IMR-90 (cell line): ENCODE data around the gene ERG. TPM values are rescaled to one million over a fixed set of nuclear protein-coding genes. Genes with fewer than 3 reads are reported as not detected.

Experiments used
- ATAC-seq: fragments of 200-7000 bp; cut with Tn5 transposase; 2 replicates; pipeline ENCODE4 v1.9.1; 2020; ENCODE audit warnings: low read depth, mild to moderate bottlenecking, moderate library complexity
- BruUV-seq: library from RNA; stranded (reverse); fragments of 400-500 nt; replicated peaks from 2 replicates; lab custom pipeline; 2021; lab: Mats Ljungman, UMichigan
- CTCF ChIA-PET: fragments of 300-600 bp; formaldehyde crosslinking; extraction: SDS; loops from one replicate; lab custom pipeline; 2021; ENCODE audit warnings: antibody characterized with exemption; lab: Yijun Ruan, JAX
- POLR2A ChIA-PET: fragments of 300-600 bp; sonication (Branson Sonifier 250); formaldehyde crosslinking; loops from one replicate; lab custom pipeline; 2022; ENCODE audit warnings: antibody characterized with exemption; ENCODE audit not compliant: unreplicated experiment; lab: Charles Lee
- DNase-seq: peaks from one replicate; pipeline ENCODE4 v3.0.0; 2013
- H2AFZ ChIP-seq: replicated peaks from 2 replicates; pipeline ENCODE3; 2013; ENCODE audit warnings: low read length, mild to moderate bottlenecking; ENCODE audit not compliant: poor library complexity
- H2AK5ac ChIP-seq: 2 replicates; pipeline ENCODE4 v1.6.1; 2013; ENCODE audit warnings: low read depth, low read length, inconsistent platforms
- H2AK9ac ChIP-seq: replicated peaks from 2 replicates; pipeline ENCODE3; 2013; ENCODE audit warnings: mild to moderate bottlenecking, low read depth, low read length, moderate library complexity; ENCODE audit not compliant: poor library complexity
- H2BK120ac ChIP-seq: 2 replicates; pipeline ENCODE4 v1.6.1; 2013; ENCODE audit warnings: low read depth, low read length, inconsistent platforms
- H2BK15ac ChIP-seq: 3 replicates; pipeline ENCODE4 v1.6.1; 2013; ENCODE audit warnings: low read depth, low read length, inconsistent platforms
- H2BK20ac ChIP-seq: 2 replicates; pipeline ENCODE4 v1.6.1; 2013; ENCODE audit warnings: low read depth, mild to moderate bottlenecking, inconsistent platforms, low read length, moderate library complexity
- H2BK5ac ChIP-seq: 2 replicates; pipeline ENCODE4 v1.6.1; 2013; ENCODE audit warnings: mild to moderate bottlenecking, low read depth, low read length, inconsistent platforms; ENCODE audit not compliant: poor library complexity, severe bottlenecking
- H3K14ac ChIP-seq: replicated peaks from 2 replicates; pipeline ENCODE4 v1.6.1; 2013; ENCODE audit warnings: low read depth, low read length, inconsistent platforms
- H3K18ac ChIP-seq: 2 replicates; pipeline ENCODE4 v1.6.1; 2013; ENCODE audit warnings: low read depth, low read length, control low read depth
- H3K23ac ChIP-seq: 2 replicates; pipeline ENCODE4 v1.6.1; 2013; ENCODE audit warnings: low read depth, low read length, inconsistent platforms
- H3K27ac ChIP-seq: 2 replicates; pipeline ENCODE4 v1.5.1; 2013; ENCODE audit warnings: mild to moderate bottlenecking, control low read depth, low read length; ENCODE audit not compliant: insufficient read depth
- H3K27me3 ChIP-seq: 2 replicates; pipeline ENCODE4 v1.6.1; 2013; ENCODE audit warnings: low read length; ENCODE audit not compliant: control insufficient read depth, insufficient read depth
- H3K36me3 ChIP-seq: 2 replicates; pipeline ENCODE4 v1.6.1; 2013; ENCODE audit warnings: low read length, mixed read lengths; ENCODE audit not compliant: control insufficient read depth, insufficient read depth
- H3K4ac ChIP-seq: 2 replicates; pipeline ENCODE4 v1.6.1; 2013; ENCODE audit warnings: low read depth, low read length, inconsistent platforms
- H3K4me1 ChIP-seq: 2 replicates; pipeline ENCODE4 v1.6.1; 2013; ENCODE audit warnings: low read length, mixed read lengths; ENCODE audit not compliant: control insufficient read depth, insufficient read depth
- H3K4me2 ChIP-seq: 2 replicates; pipeline ENCODE4 v1.6.1; 2013; ENCODE audit warnings: low read depth, mild to moderate bottlenecking, control low read depth, low read length, moderate library complexity
- H3K4me3 ChIP-seq: 2 replicates; pipeline ENCODE4 v1.5.1; 2013; ENCODE audit warnings: low read depth, mild to moderate bottlenecking, control low read depth, low read length, moderate library complexity; ENCODE audit not compliant: insufficient read depth
- H3K56ac ChIP-seq: 2 replicates; pipeline ENCODE4 v1.6.1; 2013; ENCODE audit warnings: low read length, inconsistent platforms; ENCODE audit not compliant: insufficient read depth; ENCODE audit errors: extremely low read depth
- H3K79me1 ChIP-seq, 2 experiments: 2 replicates each; pipeline ENCODE4 v1.6.1; 2013; ENCODE audit warnings: low read length in 2 of 2, inconsistent platforms in 1 of 2, low read depth in 1 of 2
- H3K9ac ChIP-seq: 2 replicates; pipeline ENCODE4 v1.6.1; 2013; ENCODE audit warnings: low read depth, low read length, control low read depth
- H3K9me1 ChIP-seq: 2 replicates; pipeline ENCODE4 v1.6.1; 2013; ENCODE audit warnings: low read length, inconsistent platforms; ENCODE audit not compliant: insufficient read depth
- H3K9me3 ChIP-seq: 2 replicates; pipeline ENCODE4 v1.6.1; 2013; ENCODE audit warnings: low read length; ENCODE audit not compliant: control insufficient read depth, insufficient read depth
- H4K20me1 ChIP-seq: 2 replicates; pipeline ENCODE4 v1.6.1; 2013; ENCODE audit warnings: low read length, inconsistent platforms; ENCODE audit not compliant: insufficient read depth
- H4K5ac ChIP-seq: 2 replicates; pipeline ENCODE4 v1.6.1; 2013; ENCODE audit warnings: mild to moderate bottlenecking, low read depth, low read length, control low read depth
- H4K8ac ChIP-seq, 2 experiments: 2 replicates each; pipeline ENCODE4 v1.6.1; 2013; ENCODE audit warnings: low read depth in 2 of 2, low read length in 2 of 2, control low read depth in 1 of 2, inconsistent platforms in 1 of 2
- H4K91ac ChIP-seq: 2 replicates; pipeline ENCODE4 v1.6.1; 2013; ENCODE audit warnings: low read depth, low read length, inconsistent platforms; ENCODE audit not compliant: insufficient read depth
- CEBPB ChIP-seq: IDR thresholded peaks from 2 replicates; pipeline ENCODE4 v1.6.1; 2012; ENCODE audit warnings: low read depth, low read length, improper control_type of control experiment
- CHD1 ChIP-seq: IDR thresholded peaks from 2 replicates; pipeline ENCODE4 v1.6.1; 2012; ENCODE audit warnings: low read depth, low read length, improper control_type of control experiment
- FOS ChIP-seq: fragments of 150-350 bp; IDR thresholded peaks from 2 replicates; pipeline ENCODE4 v1.6.1; 2016; ENCODE audit warnings: low read depth, low read length
- MAFK ChIP-seq: IDR thresholded peaks from 2 replicates; pipeline ENCODE4 v1.6.1; 2012; ENCODE audit warnings: low read depth, low read length, improper control_type of control experiment
- MAZ ChIP-seq: IDR thresholded peaks from 2 replicates; pipeline ENCODE4 v1.6.1; 2012; ENCODE audit warnings: low read depth, mild to moderate bottlenecking, low read length, improper control_type of control experiment, moderate library complexity, borderline replicate concordance
- MXI1 ChIP-seq: IDR thresholded peaks from 2 replicates; pipeline ENCODE4 v1.6.1; 2012; ENCODE audit warnings: low read depth, mild to moderate bottlenecking, low read length, moderate library complexity, borderline replicate concordance
- NFE2L2 ChIP-seq: fragments of 150-350 bp; IDR thresholded peaks from 2 replicates; pipeline ENCODE4 v1.6.1; 2016; ENCODE audit warnings: low read depth, mild to moderate bottlenecking, low read length
- POLR2A ChIP-seq: IDR thresholded peaks from 2 replicates; pipeline ENCODE4 v1.6.1; 2012; ENCODE audit warnings: mild to moderate bottlenecking, low read depth, low read length
- RAD21 ChIP-seq: IDR thresholded peaks from 2 replicates; pipeline ENCODE4 v1.6.1; 2012; ENCODE audit warnings: low read length, improper control_type of control experiment
- RCOR1 ChIP-seq: IDR thresholded peaks from 2 replicates; pipeline ENCODE4 v1.6.1; 2012; ENCODE audit warnings: mild to moderate bottlenecking, low read length, improper control_type of control experiment; ENCODE audit not compliant: insufficient replicate concordance
- RFX5 ChIP-seq: IDR thresholded peaks from 2 replicates; pipeline ENCODE4 v1.8.0; 2012; ENCODE audit warnings: low read depth, mild to moderate bottlenecking, low read length, moderate library complexity
- SMC3 ChIP-seq: fragments of 150-350 bp; IDR thresholded peaks from 2 replicates; pipeline ENCODE4 v1.6.1; 2016; ENCODE audit warnings: low read depth, mild to moderate bottlenecking, antibody characterized with exemption, low read length, moderate library complexity
- WGBS, 2 experiments: methylation state at CpG; one replicate each; pipeline versions ENCODE4 v1.1.5 to v1.1.7; 2013; ENCODE audit warnings: missing lambda C conversion rate in 2 of 2; ENCODE audit not compliant: insufficient read length in 1 of 2; ENCODE audit errors: extremely low coverage in 2 of 2; 5-methylcytosine and 5-hydroxymethylcytosine counted together
- dilution Hi-C: fragments of 300-500 bp; cut with HindIII; formaldehyde crosslinking; loops from one replicate; pipeline ENCODE4 v1.14.3; 2018; ENCODE audit warnings: low sequenced_read_pairs; ENCODE audit not compliant: unreplicated experiment
- in situ Hi-C: fragments of 300-500 bp; cut with MboI; formaldehyde crosslinking; loops from 3 replicates; pipeline ENCODE4 v1.14.3; 2019; ENCODE audit warnings: low sequenced_read_pairs, inconsistent platforms, mixed read lengths
- intact Hi-C: fragments of 100-400 bp; cut with micrococcal nuclease; formaldehyde crosslinking; loops from 2 replicates; pipeline ENCODE4 v1.10.0; 2022
- polyA plus RNA-seq, 3 experiments: library from polyadenylated mRNA; depleted of rRNA; stranded (reverse); fragments of >200 nt; gene quantifications; 2 replicates each; pipeline ENCODE4 v1.2.3, GENCODE V29; 2012; ENCODE audit warnings: low replicate concordance in 1 of 3
- total RNA-seq: library from RNA; depleted of rRNA; stranded (reverse); fragments of >200 nt; gene quantifications from 2 replicates; pipeline ENCODE4 v1.2.3, GENCODE V29; 2012
- TF ChIP-seq, protein P1 (sequence below): fragments of 150-350 bp; IDR thresholded peaks from 2 replicates; pipeline ENCODE4 v1.6.1; 2016; ENCODE audit warnings: low read depth, mild to moderate bottlenecking, low read length, moderate library complexity, borderline replicate concordance
- TF ChIP-seq, protein P2 (sequence below): conservative IDR thresholded peaks from 2 replicates; pipeline ENCODE4 v1.5.1; 2012; ENCODE audit warnings: mild to moderate bottlenecking, low read depth, low read length, improper control_type of control experiment
- TF ChIP-seq, protein P3 (sequence below): fragments of 150-350 bp; IDR thresholded peaks from 2 replicates; pipeline ENCODE4 v1.6.1; 2017; ENCODE audit warnings: mild to moderate bottlenecking, antibody characterized with exemption, low read length, low read depth

Gene ERG
- total and polyA plus RNA-seq, 2 of the 4 experiments (the other 2 are of a cell fraction): not detected

DNA sequence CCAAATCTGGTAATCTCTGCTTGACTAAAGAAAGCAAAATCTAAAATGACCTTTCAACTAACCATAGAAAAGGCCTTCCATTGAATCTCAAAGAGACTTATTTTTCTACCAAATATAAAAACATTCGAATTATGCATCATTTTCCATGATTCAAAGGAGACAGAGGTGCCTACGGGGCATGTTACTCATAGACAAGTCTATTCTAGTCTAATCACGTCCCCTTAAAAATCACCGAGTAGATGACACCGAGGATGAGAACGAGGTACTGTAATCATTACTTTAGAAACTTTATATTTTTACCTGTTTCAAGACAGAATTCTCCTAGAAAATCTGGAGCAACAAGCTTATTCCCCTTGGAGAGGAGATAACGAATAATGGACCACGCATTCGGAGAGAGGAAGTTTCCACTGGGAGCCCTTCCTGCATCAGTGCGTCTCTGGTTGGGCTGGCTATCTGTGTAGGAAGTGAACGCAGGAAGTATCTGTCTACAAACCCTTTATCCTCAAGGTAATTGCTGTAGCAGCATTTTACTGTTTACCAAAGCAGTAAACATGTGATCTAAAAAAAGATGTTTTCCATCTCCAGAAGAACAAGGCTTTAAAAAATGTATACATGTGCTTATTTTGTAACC lies 9.5 kb downstream of the ERG start:
- Histone ChIP-seq H3K14ac (no peak overlapping the region), H3K4me3 (no peak overlapping the region), H2BK120ac (no peak overlapping the region), H2AK9ac (no peak overlapping the region), H3K4ac (no peak overlapping the region), H3K9ac (no peak overlapping the region), H3K9me3 (no peaks in the 10 kb centered on the region), H3K9me1 (no peaks in the 10 kb centered on the region), H3K23ac (no peak overlapping the region), H2AK5ac (no peak overlapping the region), H3K79me1 (no peaks in the 10 kb centered on the region), H4K5ac (no peak overlapping the region), H3K36me3 (no peaks in the 10 kb centered on the region), H3K4me1 (no peaks in the 10 kb centered on the region), H3K4me2 (no peak overlapping the region), H2BK15ac (no peak overlapping the region), H3K27ac (no peak overlapping the region), H3K27me3 (peaks cover 18% of the 10 kb centered on the region), H4K91ac (no peak overlapping the region), H3K18ac (no peak overlapping the region), H4K20me1 (no peaks in the 10 kb centered on the region), H3K56ac (no peak overlapping the region), H2BK5ac (no peak overlapping the region), H4K8ac (no peak overlapping the region), H2BK20ac (no peak overlapping the region), H2AFZ (no peak overlapping the region)
- BruUV-seq: no TSS peak
- POLR2A ChIA-PET: no interaction called here
- WGBS, 2 experiments: 0% methylated on average over 1 of the region's 11 CpGs; no CpG with 5 or more reads in 1 of the 2 experiments
- CTCF ChIA-PET: no interaction called here
- intact Hi-C loops (no loop called here), in situ Hi-C loops (no loop called here), dilution Hi-C loops (no loop called here)
- no peak for TF ChIP-seq MXI1
- no peak for TF ChIP-seq NFE2L2
- TF ChIP-seq, protein P1, sequence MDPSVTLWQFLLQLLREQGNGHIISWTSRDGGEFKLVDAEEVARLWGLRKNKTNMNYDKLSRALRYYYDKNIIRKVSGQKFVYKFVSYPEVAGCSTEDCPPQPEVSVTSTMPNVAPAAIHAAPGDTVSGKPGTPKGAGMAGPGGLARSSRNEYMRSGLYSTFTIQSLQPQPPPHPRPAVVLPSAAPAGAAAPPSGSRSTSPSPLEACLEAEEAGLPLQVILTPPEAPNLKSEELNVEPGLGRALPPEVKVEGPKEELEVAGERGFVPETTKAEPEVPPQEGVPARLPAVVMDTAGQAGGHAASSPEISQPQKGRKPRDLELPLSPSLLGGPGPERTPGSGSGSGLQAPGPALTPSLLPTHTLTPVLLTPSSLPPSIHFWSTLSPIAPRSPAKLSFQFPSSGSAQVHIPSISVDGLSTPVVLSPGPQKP: no peak
- no peak for TF ChIP-seq CEBPB
- TF ChIP-seq RAD21: no peak
- TF ChIP-seq MAZ: no peak
- TF ChIP-seq CHD1: no peak
- TF ChIP-seq RCOR1: no peak
- TF ChIP-seq MAFK: no peak
- TF ChIP-seq POLR2A: no peak
- TF ChIP-seq FOS: no peak
- no peak for TF ChIP-seq RFX5
- TF ChIP-seq, protein P2, sequence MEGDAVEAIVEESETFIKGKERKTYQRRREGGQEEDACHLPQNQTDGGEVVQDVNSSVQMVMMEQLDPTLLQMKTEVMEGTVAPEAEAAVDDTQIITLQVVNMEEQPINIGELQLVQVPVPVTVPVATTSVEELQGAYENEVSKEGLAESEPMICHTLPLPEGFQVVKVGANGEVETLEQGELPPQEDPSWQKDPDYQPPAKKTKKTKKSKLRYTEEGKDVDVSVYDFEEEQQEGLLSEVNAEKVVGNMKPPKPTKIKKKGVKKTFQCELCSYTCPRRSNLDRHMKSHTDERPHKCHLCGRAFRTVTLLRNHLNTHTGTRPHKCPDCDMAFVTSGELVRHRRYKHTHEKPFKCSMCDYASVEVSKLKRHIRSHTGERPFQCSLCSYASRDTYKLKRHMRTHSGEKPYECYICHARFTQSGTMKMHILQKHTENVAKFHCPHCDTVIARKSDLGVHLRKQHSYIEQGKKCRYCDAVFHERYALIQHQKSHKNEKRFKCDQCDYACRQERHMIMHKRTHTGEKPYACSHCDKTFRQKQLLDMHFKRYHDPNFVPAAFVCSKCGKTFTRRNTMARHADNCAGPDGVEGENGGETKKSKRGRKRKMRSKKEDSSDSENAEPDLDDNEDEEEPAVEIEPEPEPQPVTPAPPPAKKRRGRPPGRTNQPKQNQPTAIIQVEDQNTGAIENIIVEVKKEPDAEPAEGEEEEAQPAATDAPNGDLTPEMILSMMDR: no peak
- TF ChIP-seq, protein P3, sequence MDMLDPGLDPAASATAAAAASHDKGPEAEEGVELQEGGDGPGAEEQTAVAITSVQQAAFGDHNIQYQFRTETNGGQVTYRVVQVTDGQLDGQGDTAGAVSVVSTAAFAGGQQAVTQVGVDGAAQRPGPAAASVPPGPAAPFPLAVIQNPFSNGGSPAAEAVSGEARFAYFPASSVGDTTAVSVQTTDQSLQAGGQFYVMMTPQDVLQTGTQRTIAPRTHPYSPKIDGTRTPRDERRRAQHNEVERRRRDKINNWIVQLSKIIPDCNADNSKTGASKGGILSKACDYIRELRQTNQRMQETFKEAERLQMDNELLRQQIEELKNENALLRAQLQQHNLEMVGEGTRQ: no peak
- no peak for TF ChIP-seq SMC3
- DNase-seq (no peak), ATAC-seq (no peak)
